Tibial artery (tissue), 4 donors: ENCODE measurements around the gene UBAP2L.

ENCODE experiments used
- DNase-seq, 2 donors: peaks; one replicate each; pipeline ENCODE4 v3.0.0-alpha.2; 2019
- H3K27ac ChIP-seq, 2 donors: fragments of 200-600 bp; sonication (generic) in 1 of 2; 1 replicate in 1 of 2; 2 replicates in 1 of 2; pipeline ENCODE4 v1.5.1; 2018 to 2019; ENCODE audit warnings: mild to moderate bottlenecking in 1 of 2
- H3K27me3 ChIP-seq, 2 donors: fragments of 200-600 bp; sonication (generic) in 1 of 2; one replicate each; pipeline versions ENCODE4 v1.5.1 to v1.6.0; 2016 to 2019
- H3K36me3 ChIP-seq, 3 donors: fragments of 200-600 bp; sonication (generic) in 2 of 3; one replicate each; pipeline ENCODE4 v1.5.1; 2016 to 2019; ENCODE audit warnings: mild to moderate bottlenecking in 2 of 3
- H3K4me1 ChIP-seq, 4 donors: fragments of 200-600 bp; sonication (generic) in 2 of 4; 1 replicate in 3 of 4; 2 replicates in 1 of 4; pipeline ENCODE4 v1.5.1; 2016 to 2019
- H3K4me3 ChIP-seq, 2 donors: fragments of 200-600 bp; sonication (generic) in 1 of 2; 1 replicate in 1 of 2; 2 replicates in 1 of 2; pipeline ENCODE4 v1.5.1; 2018 to 2019; ENCODE audit warnings: mild to moderate bottlenecking in 2 of 2
- H3K9me3 ChIP-seq, 3 donors: fragments of 200-600 bp; sonication (generic) in 1 of 3; one replicate each; pipeline ENCODE4 v1.5.1; 2016 to 2019
- intact Hi-C: fragments of 100-400 bp; cut with DNase I; formaldehyde crosslinking; loops from one replicate; pipeline ENCODE4 v1.15.0; 2023; ENCODE audit warnings: low total_unique reads
- TF ChIP-seq, protein P1 (sequence below), 2 experiments: fragments of 200-600 bp in 1 of 2; fragments of 450-650 bp in 1 of 2; IDR thresholded peaks; one replicate each; pipeline ENCODE4 v1.5.1; 2017 to 2019; ENCODE audit warnings: antibody characterized with exemption in 2 of 2, mild to moderate bottlenecking in 1 of 2, moderate library complexity in 1 of 2

The UBAP2L gene

DNA sequence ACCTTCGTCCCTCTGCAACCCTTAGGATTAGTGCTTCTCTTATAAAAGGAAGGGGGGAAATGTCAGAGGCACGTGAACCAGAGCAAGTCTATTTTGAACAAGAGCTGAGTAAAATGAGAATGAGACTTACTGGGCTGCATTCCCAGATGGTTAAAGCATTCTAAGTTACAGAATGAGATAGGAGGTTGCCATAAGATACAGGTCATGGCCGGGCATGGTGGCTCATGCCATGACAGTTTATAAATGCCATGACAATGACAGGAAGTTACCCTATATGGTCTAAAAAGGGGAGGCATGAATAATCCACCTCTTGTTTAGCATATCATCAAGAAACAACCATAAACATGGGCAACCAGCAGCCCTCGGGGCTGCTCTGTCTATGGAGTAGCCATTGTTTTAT lies 97.6 kb downstream of the UBAP2L start:
- Histone ChIP-seq H3K9me3 (no peaks in the 10 kb centered on the region), H3K27ac (no peak overlapping the region), H3K4me3 (no peak overlapping the region), H3K36me3 (no peaks in the 10 kb centered on the region), H3K4me1 (no peaks in the 10 kb centered on the region), H3K27me3 (peaks cover 0 to 6% of the 10 kb centered on the region in 2 donors)
- intact Hi-C loops: no loop called here
- TF ChIP-seq, protein P1, sequence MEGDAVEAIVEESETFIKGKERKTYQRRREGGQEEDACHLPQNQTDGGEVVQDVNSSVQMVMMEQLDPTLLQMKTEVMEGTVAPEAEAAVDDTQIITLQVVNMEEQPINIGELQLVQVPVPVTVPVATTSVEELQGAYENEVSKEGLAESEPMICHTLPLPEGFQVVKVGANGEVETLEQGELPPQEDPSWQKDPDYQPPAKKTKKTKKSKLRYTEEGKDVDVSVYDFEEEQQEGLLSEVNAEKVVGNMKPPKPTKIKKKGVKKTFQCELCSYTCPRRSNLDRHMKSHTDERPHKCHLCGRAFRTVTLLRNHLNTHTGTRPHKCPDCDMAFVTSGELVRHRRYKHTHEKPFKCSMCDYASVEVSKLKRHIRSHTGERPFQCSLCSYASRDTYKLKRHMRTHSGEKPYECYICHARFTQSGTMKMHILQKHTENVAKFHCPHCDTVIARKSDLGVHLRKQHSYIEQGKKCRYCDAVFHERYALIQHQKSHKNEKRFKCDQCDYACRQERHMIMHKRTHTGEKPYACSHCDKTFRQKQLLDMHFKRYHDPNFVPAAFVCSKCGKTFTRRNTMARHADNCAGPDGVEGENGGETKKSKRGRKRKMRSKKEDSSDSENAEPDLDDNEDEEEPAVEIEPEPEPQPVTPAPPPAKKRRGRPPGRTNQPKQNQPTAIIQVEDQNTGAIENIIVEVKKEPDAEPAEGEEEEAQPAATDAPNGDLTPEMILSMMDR (IDR thresholded peaks at IDR 0.05): no peak
- no peak for DNase-seq
